ENCODE data around the gene MLXIP. TPM values are rescaled to one million over a fixed set of nuclear protein-coding genes. Genes with fewer than 3 reads are reported as not detected.
A peak's percentile ranks its signal among the peaks of the same experiment; 100 is the strongest.

Gene MLXIP
- total RNA-seq, 1 experiment from 2014 or later = 46.3 TPM

DNA sequence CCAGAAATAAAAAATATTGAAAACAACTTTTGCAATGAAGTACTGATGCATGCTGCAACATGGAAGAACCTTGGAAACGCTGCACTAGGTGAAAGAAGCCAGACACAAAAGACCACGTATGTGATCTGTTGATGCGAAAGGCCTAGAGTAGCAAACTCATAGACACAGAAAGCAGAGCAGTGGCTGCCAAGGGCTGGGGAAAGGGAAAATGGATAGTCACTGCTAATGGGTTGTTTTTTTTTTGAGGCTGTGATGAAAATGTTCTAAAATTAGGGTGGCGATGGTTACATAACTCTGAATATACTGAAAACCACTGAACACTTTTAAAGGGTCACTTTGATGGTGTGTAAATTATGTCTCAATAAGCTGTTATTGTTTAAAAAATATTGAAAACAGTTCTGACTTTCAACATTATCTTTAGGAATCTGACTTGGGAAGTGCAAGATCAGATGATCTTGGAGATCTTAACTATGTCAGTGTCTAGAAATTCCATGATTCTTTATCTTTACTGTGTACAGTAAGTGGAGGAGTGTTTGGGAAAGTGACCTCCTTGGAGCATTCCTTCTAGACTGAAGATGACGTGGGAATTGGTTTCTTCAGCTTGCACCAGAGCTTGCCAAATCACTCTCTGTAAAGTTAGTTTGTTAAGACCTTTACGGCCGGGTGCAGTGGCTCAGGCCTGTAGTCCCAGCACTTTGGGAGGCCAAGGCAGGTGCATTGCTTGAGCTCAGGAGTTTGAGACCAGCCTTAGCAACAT, 12.4 kb downstream of the MLXIP start:
- ChIA-PET RAD21 (ENCODE audit: low non-redundant PET in 1 of 2, low total read pairs in 2 of 2, uncharacterized antibody in 2 of 2, unreplicated experiment in 2 of 2) (interaction anchor here in 1 of 2 experiments (0.6 kb wide), 1 partner anchor 23 kb away, joined by 3 read pairs; no protein-coding TSS in a partner anchor), CTCF (no interaction called here), POLR2A (no interaction called here)
- TF ChIP-seq SIN3A (IDR thresholded peaks at IDR 0.05; ENCODE audit: low read depth) = no peak
- no peak for TF ChIP-seq TCF7L2 (IDR thresholded peaks at IDR 0.05; ENCODE audit: borderline replicate concordance, extremely low read depth, insufficient read depth, insufficient read length)
- no peak for TF ChIP-seq EZH2 (IDR thresholded peaks at IDR 0.05)
- TF ChIP-seq CBX3 (IDR thresholded peaks at IDR 0.05; ENCODE audit: low read depth) = no peak
- TF ChIP-seq CEBPB (IDR thresholded peaks at IDR 0.05; ENCODE audit: low read depth) = no peak
- TF ChIP-seq JUND (IDR thresholded peaks at IDR 0.05) = no peak
- Histone ChIP-seq H3K4me1 (ENCODE audit: control insufficient read depth in 1 of 2, insufficient read depth in 2 of 2, low read length in 2 of 2) (no peaks in the 10 kb centered on the region; a peak in 1 of 4 replicates), H3K79me2 (ENCODE audit: insufficient read depth, low read length) (peaks cover 97% of the 10 kb centered on the region), H3K9me3 (ENCODE audit: control insufficient read depth in 1 of 2, insufficient read depth in 1 of 2, low read depth in 1 of 2, low read length in 2 of 2) (peaks cover 0 to 4% of the 10 kb centered on the region in 2 experiments; a peak in 1 of 4 replicates), H4K20me1 (ENCODE audit: insufficient read depth) (peaks cover 15% of the 10 kb centered on the region; the same call in 1 of the 2 replicates), H3K9me2 (ENCODE audit: insufficient read depth) (no peaks in the 10 kb centered on the region), H3K27me3 (ENCODE audit: insufficient read depth, low read length) (no peaks in the 10 kb centered on the region), H3K9ac (ENCODE audit: low read length) (no peak overlapping the region), H3K4me2 (ENCODE audit: low read length) (no peak overlapping the region), H3K36me3 (ENCODE audit: control insufficient read depth in 1 of 2, insufficient read depth in 2 of 2, low read length in 2 of 2) (peaks cover 4 to 12% of the 10 kb centered on the region in 2 experiments; a peak in 3 of 4 replicates), H3K4me3 (replicated peaks in 1 of 2; ENCODE audit: low read depth in 1 of 2, low read length in 2 of 2) (no peak overlapping the region), H2AFZ (ENCODE audit: low read depth, low read length, poor library complexity, severe bottlenecking) (no peak overlapping the region), H3K27ac (ENCODE audit: low read depth, low read length) (no peak overlapping the region)
- DNase-seq (ENCODE audit: low read depth, low spot score) (no peak), ATAC-seq (no peak)
- no TSS peak for BruUV-seq (replicated peaks)
- intact Hi-C loops (cut with micrococcal nuclease) = no loop called here

DNA sequence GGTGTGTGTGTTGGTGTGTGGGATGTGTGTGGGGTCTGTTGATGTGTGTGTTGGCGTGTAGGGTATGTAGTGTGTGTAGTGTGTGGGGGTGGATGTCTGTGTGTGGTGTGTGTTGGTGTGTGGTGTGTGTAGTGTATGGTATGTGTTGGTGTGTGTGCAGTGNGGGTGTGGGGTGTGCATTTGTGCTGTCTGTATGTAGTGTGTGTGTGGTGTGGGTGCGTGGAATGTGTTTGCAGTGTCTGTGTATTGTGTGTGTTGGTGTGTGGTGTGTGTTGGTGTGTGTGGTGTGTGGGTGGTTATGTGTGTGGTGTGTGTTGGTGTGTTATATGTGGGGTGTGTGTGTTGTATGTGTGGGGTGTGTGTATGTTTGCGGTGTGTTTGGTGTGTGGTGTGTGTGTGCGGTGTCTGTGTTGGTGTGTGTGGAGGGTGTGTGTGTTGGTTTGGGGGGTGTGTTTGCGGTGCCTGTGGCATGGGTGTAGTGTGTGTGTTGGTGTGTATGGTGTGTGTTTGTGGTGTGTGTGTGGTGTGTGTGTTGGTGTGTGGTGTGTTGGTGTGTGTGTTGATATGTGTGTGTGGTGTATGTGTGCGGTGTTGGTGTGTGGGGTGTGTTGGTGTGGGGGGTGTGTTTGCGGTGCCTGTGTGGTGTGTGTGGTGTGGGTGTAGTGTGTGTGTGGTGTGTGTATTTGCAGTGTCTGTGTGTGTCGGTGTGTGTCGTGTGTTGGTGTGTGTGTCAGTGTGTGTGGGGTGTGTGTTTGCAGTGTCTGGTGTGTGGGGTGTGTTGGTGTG, 14.7 kb downstream of the MLXIP start:
- peaks cover 0 to 4% of the 10 kb centered on the region in 2 experiments; a peak in 1 of 4 replicates for H3K9me3 ChIP-seq (ENCODE audit: control insufficient read depth in 1 of 2, insufficient read depth in 1 of 2, low read depth in 1 of 2, low read length in 2 of 2)
- no peaks in the 10 kb centered on the region for H3K9me2 ChIP-seq (ENCODE audit: insufficient read depth)
- CTCF ChIA-PET = no interaction called here
- H3K27me3 ChIP-seq (ENCODE audit: insufficient read depth, low read length) = no peaks in the 10 kb centered on the region
- H3K4me1 ChIP-seq (ENCODE audit: control insufficient read depth in 1 of 2, insufficient read depth in 2 of 2, low read length in 2 of 2) = peaks cover 5 to 13% of the 10 kb centered on the region in 2 experiments; a peak in 2 of 4 replicates
- no peak overlapping the region for H3K4me2 ChIP-seq (ENCODE audit: low read length)
- POLR2A ChIA-PET = no interaction called here
- RAD21 ChIA-PET (ENCODE audit: low non-redundant PET in 1 of 2, low total read pairs in 2 of 2, uncharacterized antibody in 2 of 2, unreplicated experiment in 2 of 2) = no interaction called here
- DNase-seq (ENCODE audit: low read depth, low spot score) (no peak), ATAC-seq (no peak)
- no peak overlapping the region for H3K9ac ChIP-seq (ENCODE audit: low read length)
- intact Hi-C loops (cut with micrococcal nuclease) = no loop called here
- H3K79me2 ChIP-seq (ENCODE audit: insufficient read depth, low read length) = peaks cover 97% of the 10 kb centered on the region
- H3K27ac ChIP-seq (ENCODE audit: low read depth, low read length) = peak overlapping the region; percentile 18; the same call in 1 of the 2 replicates
- no peak overlapping the region for H3K4me3 ChIP-seq (replicated peaks in 1 of 2; ENCODE audit: low read depth in 1 of 2, low read length in 2 of 2)
- peaks cover 0 to 12% of the 10 kb centered on the region in 2 experiments; a peak in 2 of 4 replicates for H3K36me3 ChIP-seq (ENCODE audit: control insufficient read depth in 1 of 2, insufficient read depth in 2 of 2, low read length in 2 of 2)
- H2AFZ ChIP-seq (ENCODE audit: low read depth, low read length, poor library complexity, severe bottlenecking) = no peak overlapping the region
- no TSS peak for BruUV-seq (replicated peaks)
- H4K20me1 ChIP-seq (ENCODE audit: insufficient read depth) = 0 out of 2 replicates have a peak, but pooled peaks cover 8% of the 10 kb centered on the region
- TF ChIP-seq CEBPB (IDR thresholded peaks at IDR 0.05; ENCODE audit: low read depth) (no peak), EGR1 (IDR thresholded peaks at IDR 0.05; ENCODE audit: low read depth) (no peak), SIN3A (IDR thresholded peaks at IDR 0.05; ENCODE audit: low read depth) (no peak), SRF (IDR thresholded peaks at IDR 0.05; ENCODE audit: low read depth) (no peak), ZBTB33 (IDR thresholded peaks at IDR 0.05; ENCODE audit: extremely low read depth, insufficient replicate concordance, low read length) (no peak), JUND (IDR thresholded peaks at IDR 0.05) (no peak), POLR2AphosphoS5 (IDR thresholded peaks at IDR 0.05; ENCODE audit: low read depth, low read length) (no peak), RAD21 (IDR thresholded peaks at IDR 0.05; ENCODE audit: low read depth) (no peak), FOSL1 (IDR thresholded peaks at IDR 0.05; ENCODE audit: low read depth) (no peak), POLR2A (IDR thresholded peaks at IDR 0.05; ENCODE audit: borderline replicate concordance, extremely low read depth, insufficient read depth, insufficient read length) (no peak), CBX3 (IDR thresholded peaks at IDR 0.05; ENCODE audit: low read depth) (no peak)
- TF ChIP-seq, protein P1, sequence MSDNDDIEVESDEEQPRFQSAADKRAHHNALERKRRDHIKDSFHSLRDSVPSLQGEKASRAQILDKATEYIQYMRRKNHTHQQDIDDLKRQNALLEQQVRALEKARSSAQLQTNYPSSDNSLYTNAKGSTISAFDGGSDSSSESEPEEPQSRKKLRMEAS (IDR thresholded peaks at IDR 0.05) = no peak

Measured in HCT116 (cell line).